GM18520 (cell line): ENCODE results near the gene PCDHGC3.

Experiments
- ATAC-seq: cut with Tn5 transposase; IDR thresholded peaks from one replicate; pipeline ENCODE4 v1.9.1; 2021; ENCODE audit not compliant: unreplicated experiment

The PCDHGC3 gene

GRCh38 chr5:141519605-141520565 lies 44.1 kb downstream of the PCDHGC3 start:
- ATAC-seq = no peak

GRCh38 chr5:141521244-141521781 lies 45.5 kb downstream of the PCDHGC3 start:
- ATAC-seq = no peak

GRCh38 chr5:141522301-141522700 lies 46.5 kb downstream of the PCDHGC3 start:
- no peak for ATAC-seq

- no peak for ATAC-seq
These were observed 48.2 kb downstream of the PCDHGC3 start for GRCh38 chr5:141523991-141524390.

GRCh38 chr5:141524604-141525597 lies 49.1 kb downstream of the PCDHGC3 start:
- peak; percentile 62 for ATAC-seq

GRCh38 chr5:141525653-141526052 lies 49.9 kb downstream of the PCDHGC3 start:
- ATAC-seq = no peak

GRCh38 chr5:141527426-141527825 lies 51.7 kb downstream of the PCDHGC3 start:
- no peak for ATAC-seq
